MCF 10A (cell line): Measurements from ENCODE around the gene SMCP. TPM values are rescaled to one million over a fixed set of nuclear protein-coding genes. Genes with fewer than 3 reads are reported as not detected.
A peak's percentile ranks its signal among the peaks of the same experiment; 100 is the strongest.

Experiments used
- BruUV-seq: library from RNA; stranded (reverse); fragments of 400-500 nt; replicated peaks from 2 replicates; lab custom pipeline; 2021; lab: Mats Ljungman, UMichigan
- CTCF ChIA-PET: fragments of 300-600 bp; sonication (Branson Sonifier 250); formaldehyde crosslinking; extraction: SDS; loops from one replicate; lab custom pipeline; 2021; ENCODE audit warnings: antibody characterized with exemption, inconsistent platforms; lab: Yijun Ruan, JAX
- POLR2A ChIA-PET: fragments of 300-600, 350-650 bp; sonication (Branson Sonifier 250); formaldehyde crosslinking; extraction: SDS; loops from one replicate; lab custom pipeline; 2020; ENCODE audit warnings: antibody characterized with exemption, inconsistent platforms; lab: Yijun Ruan, JAX
- DNase-seq: peaks from one replicate; pipeline ENCODE4 v3.0.0-alpha.2; 2018; ENCODE audit not compliant: unreplicated experiment
- H3K27ac Mint-ChIP-seq: one replicate; pipeline ENCODE4 v1.8.0; 2022; ENCODE audit warnings: mild to moderate bottlenecking, low read depth, mixed read lengths; ENCODE audit not compliant: unreplicated experiment
- H3K27me3 Mint-ChIP-seq: one replicate; pipeline ENCODE4 v1.8.0; 2022; ENCODE audit warnings: mixed read lengths; ENCODE audit not compliant: insufficient read depth, unreplicated experiment
- H3K36me3 Mint-ChIP-seq: one replicate; pipeline ENCODE4 v1.8.0; 2022; ENCODE audit warnings: mild to moderate bottlenecking, moderate library complexity, mixed read lengths; ENCODE audit not compliant: insufficient read depth, unreplicated experiment
- H3K4me1 Mint-ChIP-seq: one replicate; pipeline ENCODE4 v1.8.0; 2022; ENCODE audit warnings: mixed read lengths; ENCODE audit not compliant: insufficient read depth, unreplicated experiment
- H3K4me3 Mint-ChIP-seq: one replicate; pipeline ENCODE4 v1.8.0; 2022; ENCODE audit warnings: mild to moderate bottlenecking, moderate library complexity, mixed read lengths; ENCODE audit not compliant: unreplicated experiment
- H3K9me3 Mint-ChIP-seq: one replicate; pipeline ENCODE4 v1.8.0; 2022; ENCODE audit warnings: mixed read lengths; ENCODE audit not compliant: unreplicated experiment
- intact Hi-C: fragments of 100-400 bp; cut with micrococcal nuclease; formaldehyde crosslinking; loops from 2 replicates; pipeline ENCODE4 v1.14.1; 2022
- total RNA-seq: library from RNA; stranded (reverse); gene quantifications from 2 replicates; pipeline ENCODE4 v1.2.3, GENCODE V29; 2022
- TF ChIP-seq, protein P1 (sequence below): fragments of 200-600 bp; IDR thresholded peaks from one replicate; pipeline ENCODE4 v1.8.0; 2022; ENCODE audit warnings: antibody characterized with exemption, mild to moderate bottlenecking; ENCODE audit not compliant: unreplicated experiment

The SMCP gene
- total RNA-seq, 1 experiment from 2014 or later, result not detected

DNA sequence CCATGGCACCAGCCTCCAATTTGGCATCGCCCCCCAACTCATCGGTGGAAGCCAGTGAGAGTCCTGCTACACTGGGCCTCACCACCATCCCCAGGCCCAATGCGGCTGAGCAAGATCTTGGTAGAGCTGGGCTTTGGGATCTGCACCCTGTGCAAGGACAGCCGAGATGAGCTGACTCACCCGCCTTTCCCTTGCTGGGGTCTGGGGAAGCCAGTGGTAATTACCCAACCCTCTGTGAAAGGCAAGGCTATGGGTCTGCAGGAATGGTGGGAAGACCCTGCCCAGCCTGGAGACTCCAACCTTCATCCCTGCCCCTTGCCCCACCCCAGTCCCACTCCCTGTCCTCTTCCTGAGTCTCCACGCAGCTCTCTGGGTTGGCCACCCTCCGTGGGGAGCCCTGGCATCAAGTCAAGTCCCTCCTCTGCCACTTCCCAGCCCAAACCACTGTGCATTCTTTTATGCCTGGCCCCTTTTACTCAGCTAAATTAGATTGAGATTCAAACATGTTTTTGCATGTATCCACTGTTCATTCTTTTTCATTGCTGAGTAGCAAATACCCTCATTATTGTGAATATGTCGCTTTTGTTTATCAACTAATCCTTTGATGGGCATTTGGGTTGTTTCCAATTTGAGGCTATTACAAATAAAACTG, 8.8 kb downstream of the SMCP start:
- BruUV-seq, result no TSS peak
- Mint-ChIP-seq H3K4me1 (peaks cover 55% of the 10 kb centered on the region), H3K36me3 (no peaks in the 10 kb centered on the region), H3K27ac (peak overlapping the region; percentile 40), H3K9me3 (no peaks in the 10 kb centered on the region), H3K4me3 (no peak overlapping the region), H3K27me3 (no peaks in the 10 kb centered on the region)
- DNase-seq, result peak; percentile 58
- intact Hi-C loops, result no loop called here
- POLR2A ChIA-PET, result interaction anchor here (0.6 to 2.2 kb wide), 3 partner anchors 8 to 21 kb away, joined by 3 to 7 read pairs (median 4); partner anchors contain the start of genes IVL and SMCP
- CTCF ChIA-PET, result interaction anchor here (0.6 to 4.0 kb wide), 7 partner anchors 15 to 823 kb away, joined by 3 to 35 read pairs (median 4); no protein-coding TSS in a partner anchor
- TF ChIP-seq, protein P1, sequence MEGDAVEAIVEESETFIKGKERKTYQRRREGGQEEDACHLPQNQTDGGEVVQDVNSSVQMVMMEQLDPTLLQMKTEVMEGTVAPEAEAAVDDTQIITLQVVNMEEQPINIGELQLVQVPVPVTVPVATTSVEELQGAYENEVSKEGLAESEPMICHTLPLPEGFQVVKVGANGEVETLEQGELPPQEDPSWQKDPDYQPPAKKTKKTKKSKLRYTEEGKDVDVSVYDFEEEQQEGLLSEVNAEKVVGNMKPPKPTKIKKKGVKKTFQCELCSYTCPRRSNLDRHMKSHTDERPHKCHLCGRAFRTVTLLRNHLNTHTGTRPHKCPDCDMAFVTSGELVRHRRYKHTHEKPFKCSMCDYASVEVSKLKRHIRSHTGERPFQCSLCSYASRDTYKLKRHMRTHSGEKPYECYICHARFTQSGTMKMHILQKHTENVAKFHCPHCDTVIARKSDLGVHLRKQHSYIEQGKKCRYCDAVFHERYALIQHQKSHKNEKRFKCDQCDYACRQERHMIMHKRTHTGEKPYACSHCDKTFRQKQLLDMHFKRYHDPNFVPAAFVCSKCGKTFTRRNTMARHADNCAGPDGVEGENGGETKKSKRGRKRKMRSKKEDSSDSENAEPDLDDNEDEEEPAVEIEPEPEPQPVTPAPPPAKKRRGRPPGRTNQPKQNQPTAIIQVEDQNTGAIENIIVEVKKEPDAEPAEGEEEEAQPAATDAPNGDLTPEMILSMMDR, result no peak

DNA sequence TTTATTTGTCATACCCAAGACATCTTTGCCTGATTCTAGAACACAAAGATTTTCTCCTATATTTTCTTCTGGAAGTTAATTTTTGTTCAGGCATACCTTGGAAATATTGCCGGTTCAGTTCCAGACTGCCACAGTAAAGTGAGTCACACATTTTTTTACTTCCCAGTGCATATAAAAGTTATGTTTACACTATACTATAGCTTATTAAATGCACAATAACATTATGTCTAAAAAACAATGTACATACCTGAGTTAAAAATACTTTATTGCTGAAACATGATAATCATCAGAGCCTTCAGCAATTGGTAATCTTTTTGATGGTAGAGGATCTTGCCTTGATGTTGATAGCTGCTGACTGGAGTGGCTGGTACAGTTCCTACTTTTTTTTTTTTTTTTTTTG, 10.0 kb downstream of the SMCP start:
- H3K36me3 Mint-ChIP-seq, result no peaks in the 10 kb centered on the region
- H3K9me3 Mint-ChIP-seq, result no peaks in the 10 kb centered on the region
- intact Hi-C loops, result no loop called here
- ChIA-PET CTCF (interaction anchor here (0.6 to 4.0 kb wide), 8 partner anchors 10 to 464 kb away, joined by 3 to 35 read pairs (median 4); partner anchors contain the start of gene SMCP), POLR2A (interaction anchor here (0.6 to 2.2 kb wide), 4 partner anchors 10 to 308 kb away, joined by 3 to 7 read pairs (median 3); partner anchors contain the start of gene SMCP)
- H3K4me1 Mint-ChIP-seq, result peaks cover 54% of the 10 kb centered on the region
- no TSS peak for BruUV-seq
- H3K4me3 Mint-ChIP-seq, result no peak overlapping the region
- TF ChIP-seq, protein P1, result no peak
- DNase-seq, result no peak
- H3K27me3 Mint-ChIP-seq, result no peaks in the 10 kb centered on the region
- H3K27ac Mint-ChIP-seq, result no peak overlapping the region

DNA sequence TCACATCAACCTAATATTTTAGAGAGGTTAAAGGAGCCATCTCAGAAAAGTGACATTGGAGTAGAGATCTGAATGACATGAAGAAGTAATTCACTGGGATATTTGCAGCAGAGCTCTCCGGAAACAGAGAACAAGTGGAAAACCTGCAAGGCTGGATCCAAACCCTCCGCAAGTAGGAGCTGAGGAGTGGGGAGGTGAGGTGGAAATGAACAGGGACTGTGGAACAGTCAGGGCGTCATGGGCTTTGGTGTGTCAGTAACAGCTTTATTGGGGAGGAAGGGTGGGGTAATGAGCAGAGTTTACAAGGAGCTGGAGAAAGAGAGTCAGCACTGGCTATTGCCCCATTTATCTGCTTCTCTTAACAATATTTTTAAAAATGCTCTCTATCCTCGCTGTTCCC, 20.9 kb downstream of the SMCP start:
- H3K4me3 Mint-ChIP-seq, result no peak overlapping the region
- ChIA-PET CTCF (interaction anchor here (1.8 to 5.4 kb wide), 2 partner anchors 14 to 28 kb away, joined by 5 to 29 read pairs; no protein-coding TSS in a partner anchor), POLR2A (interaction anchor here (0.9 kb wide), 1 partner anchor 34 kb away, joined by 3 read pairs; no protein-coding TSS in a partner anchor)
- no TSS peak for BruUV-seq
- TF ChIP-seq, protein P1, result no peak
- H3K36me3 Mint-ChIP-seq, result no peaks in the 10 kb centered on the region
- H3K4me1 Mint-ChIP-seq, result no peaks in the 10 kb centered on the region
- DNase-seq, result no peak
- no peaks in the 10 kb centered on the region for H3K27me3 Mint-ChIP-seq
- no peaks in the 10 kb centered on the region for H3K9me3 Mint-ChIP-seq
- intact Hi-C loops, result no loop called here
- H3K27ac Mint-ChIP-seq, result no peak overlapping the region

DNA sequence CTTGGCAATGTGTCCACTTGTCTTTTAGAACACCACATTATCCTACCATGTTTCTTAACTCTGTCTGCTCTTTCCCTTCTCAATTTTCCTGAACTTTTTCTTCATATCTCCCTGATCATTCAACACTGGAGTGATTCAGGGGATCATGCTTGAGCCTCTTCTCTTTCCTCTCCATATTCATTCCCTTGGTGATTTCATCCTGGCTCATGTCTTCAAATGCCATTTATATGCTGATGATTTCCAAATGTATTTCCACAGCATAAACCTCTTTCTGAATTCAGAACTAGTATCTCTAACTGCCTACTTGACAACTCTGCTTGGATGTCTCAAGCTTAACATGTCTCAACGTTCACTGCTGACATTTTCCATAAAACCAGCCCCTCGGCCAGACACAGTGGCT, 21.8 kb downstream of the SMCP start:
- ChIA-PET CTCF (interaction anchor here (0.7 to 5.4 kb wide), 5 partner anchors 14 to 28 kb away, joined by 3 to 29 read pairs (median 3); no protein-coding TSS in a partner anchor), POLR2A (no interaction called here)
- intact Hi-C loops, result no loop called here
- no peak for DNase-seq
- H3K9me3 Mint-ChIP-seq, result no peaks in the 10 kb centered on the region
- H3K4me3 Mint-ChIP-seq, result no peak overlapping the region
- no peaks in the 10 kb centered on the region for H3K27me3 Mint-ChIP-seq
- H3K36me3 Mint-ChIP-seq, result no peaks in the 10 kb centered on the region
- H3K27ac Mint-ChIP-seq, result no peak overlapping the region
- TF ChIP-seq, protein P1, result no peak
- BruUV-seq, result no TSS peak
- peaks cover 3% of the 10 kb centered on the region for H3K4me1 Mint-ChIP-seq
